ENCODE measurements around the gene NQO1. TPM values are rescaled to one million over a fixed set of nuclear protein-coding genes. Genes with fewer than 3 reads are reported as not detected.

NQO1 gene
- polyA plus RNA-seq, 1 of the 3 experiments (the other 2 are of a cell fraction), result 152 TPM

GRCh38 chr16:69662901-69663300 is 63.5 kb downstream of the NQO1 start:
- ChIA-PET POLR2A (no interaction called here), CTCF (interaction anchor here (1.5 kb wide), 1 partner anchor 10 kb away, joined by 4 read pairs; no protein-coding TSS in a partner anchor)
- DNase-seq, result no peak

GRCh38 chr16:69660166-69660565 is 66.2 kb downstream of the NQO1 start:
- H3K79me2 ChIP-seq (ENCODE audit: insufficient read depth), result peaks cover 5% of the 10 kb centered on the region; the same call in 1 of the 2 replicates
- no peaks in the 10 kb centered on the region for H3K27me3 ChIP-seq (ENCODE audit: insufficient read depth)
- DNase-seq, result no peak
- no peak overlapping the region for H3K27ac ChIP-seq (ENCODE audit: low read depth in 2 of 2, low read length in 1 of 2)
- no peaks in the 10 kb centered on the region for H4K20me1 ChIP-seq (ENCODE audit: insufficient read depth)
- H3K4me2 ChIP-seq, result no peak overlapping the region
- H3F3A ChIP-seq (replicated peaks; ENCODE audit: insufficient read depth), result peaks cover 15% of the 10 kb centered on the region
- ChIA-PET CTCF (no interaction called here), POLR2A (no interaction called here)
- peaks cover 28 to 81% of the 10 kb centered on the region in 2 experiments for H3K36me3 ChIP-seq (replicated peaks in 1 of 2; ENCODE audit: control insufficient read depth in 1 of 2, insufficient read depth in 2 of 2, low read length in 1 of 2)
- WGBS (ENCODE audit: low lambda C conversion rate), result 95% methylated on average over 4 of the region's 4 CpGs
- H3K9me2 ChIP-seq, result no peaks in the 10 kb centered on the region
- no peak overlapping the region for H2AFZ ChIP-seq (ENCODE audit: low read depth)
- no peak for TF ChIP-seq USF1 (IDR thresholded peaks at IDR 0.05; ENCODE audit: borderline replicate concordance, low read depth)
- no peak for TF ChIP-seq USF2 (IDR thresholded peaks at IDR 0.05; ENCODE audit: borderline replicate concordance, low read depth, low read length)
- TF ChIP-seq FOSL2 (IDR thresholded peaks at IDR 0.05; ENCODE audit: borderline replicate concordance, low read depth), result no peak
- no peak for TF ChIP-seq TAF1 (IDR thresholded peaks at IDR 0.05; ENCODE audit: borderline replicate concordance, low read depth, low read length)
- no peak for TF ChIP-seq CTCF (IDR thresholded peaks at IDR 0.05)
- no peak overlapping the region for H3K9ac ChIP-seq
- no peak overlapping the region for H3K4me3 ChIP-seq (ENCODE audit: low read depth in 2 of 2, low read length in 1 of 2)
- H3K9me3 ChIP-seq, result no peaks in the 10 kb centered on the region
- H3K4me1 ChIP-seq (ENCODE audit: control insufficient read depth in 1 of 2, insufficient read depth in 2 of 2, low read depth in 1 of 2, low read length in 1 of 2), result no peaks in the 10 kb centered on the region

More at GRCh38 chr16:69662901-69663300, 63.5 kb downstream of the NQO1 start:
- H3K4me1 ChIP-seq (ENCODE audit: control insufficient read depth in 1 of 2, insufficient read depth in 2 of 2, low read depth in 1 of 2, low read length in 1 of 2), result no peaks in the 10 kb centered on the region
- no peak overlapping the region for H3K27ac ChIP-seq (ENCODE audit: low read depth in 2 of 2, low read length in 1 of 2)
- 96% methylated on average over 1 of the region's 1 CpG for WGBS (ENCODE audit: low lambda C conversion rate)
- no peak overlapping the region for H3K4me3 ChIP-seq (ENCODE audit: low read depth in 2 of 2, low read length in 1 of 2)
- peaks cover 5% of the 10 kb centered on the region; the same call in 1 of the 2 replicates for H3K79me2 ChIP-seq (ENCODE audit: insufficient read depth)
- no peak overlapping the region for H3K4me2 ChIP-seq
- H3K9ac ChIP-seq, result no peak overlapping the region
- no peaks in the 10 kb centered on the region for H4K20me1 ChIP-seq (ENCODE audit: insufficient read depth)
- peaks cover 15% of the 10 kb centered on the region for H3F3A ChIP-seq (replicated peaks; ENCODE audit: insufficient read depth)
- H2AFZ ChIP-seq (ENCODE audit: low read depth), result no peak overlapping the region
- TF ChIP-seq IRF3 (IDR thresholded peaks at IDR 0.05; ENCODE audit: low read depth, low read length) (no peak), MEF2A (IDR thresholded peaks at IDR 0.05; ENCODE audit: borderline replicate concordance, low read depth) (no peak), POLR2AphosphoS5 (IDR thresholded peaks at IDR 0.05; ENCODE audit: low read depth, low read length) (no peak), EP300 (IDR thresholded peaks at IDR 0.05; ENCODE audit: borderline replicate concordance in 1 of 2, low read depth in 1 of 2, low read length in 1 of 2) (no peak), MXI1 (IDR thresholded peaks at IDR 0.05; ENCODE audit: low read depth, low read length) (no peak), REST (IDR thresholded peaks at IDR 0.05; ENCODE audit: low read depth, low read length) (no peak), CHD2 (IDR thresholded peaks at IDR 0.05; ENCODE audit: low read length, partially characterized antibody) (no peak), NRF1 (IDR thresholded peaks at IDR 0.05; ENCODE audit: low read depth, low read length) (no peak)
- H3K36me3 ChIP-seq (replicated peaks in 1 of 2; ENCODE audit: control insufficient read depth in 1 of 2, insufficient read depth in 2 of 2, low read length in 1 of 2), result peaks cover 13 to 65% of the 10 kb centered on the region in 2 experiments
- no peaks in the 10 kb centered on the region for H3K27me3 ChIP-seq (ENCODE audit: insufficient read depth)
- no peaks in the 10 kb centered on the region for H3K9me3 ChIP-seq
- H3K9me2 ChIP-seq, result no peaks in the 10 kb centered on the region
